ENCODE results near the gene EXOC3L2.

EXOC3L2 gene

GRCh38 chr19:45179072-45179891 lies 65.9 kb downstream of the EXOC3L2 start:
- no peak for DNase-seq

- peak; percentile 98 to 100 (median 99) for DNase-seq
These were observed 66.7 kb downstream of the EXOC3L2 start, which contains the start of gene BLOC1S3 for GRCh38 chr19:45178262-45179071. BLOC1S3 (plus strand) TSS chr19:45178784; CDS start chr19:45179297, 513 bp downstream.

DNA sequence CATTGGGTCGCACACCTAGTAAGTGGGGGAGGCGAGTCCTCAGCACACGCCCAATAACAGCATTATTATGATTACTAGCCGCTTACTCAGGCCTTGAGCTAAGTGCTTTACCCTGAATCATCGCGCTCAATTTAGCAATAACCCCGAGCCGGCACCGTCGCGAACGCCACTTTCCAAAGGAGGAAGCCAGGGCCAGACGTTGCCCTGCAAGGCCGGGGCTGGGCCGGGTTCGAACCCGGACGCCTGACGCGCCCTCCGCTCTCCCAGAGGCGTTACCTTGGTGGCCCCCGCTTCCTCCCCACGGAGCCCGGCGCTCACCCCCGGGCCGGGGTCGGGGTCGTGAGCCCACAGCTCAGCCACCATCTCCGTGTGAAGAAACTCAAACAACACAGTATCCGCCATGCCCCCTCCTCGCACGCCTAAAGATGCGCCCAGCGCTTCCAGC lies 67.4 kb downstream of the EXOC3L2 start, which contains the start of gene TRAPPC6A:
Gene TRAPPC6A, minus strand, starts transcription at position 421 of the 445 bp plus-strand sequence. Its CDS starts 19 bp downstream, at position 402.
- DNase-seq = peak in 1 of 4 experiments; percentile 55

- no peak for DNase-seq
These were observed 69.5 kb downstream of the EXOC3L2 start for GRCh38 chr19:45175515-45176345.

- no peak for DNase-seq
These were observed 71.4 kb downstream of the EXOC3L2 start for GRCh38 chr19:45173816-45174215.

DNA sequence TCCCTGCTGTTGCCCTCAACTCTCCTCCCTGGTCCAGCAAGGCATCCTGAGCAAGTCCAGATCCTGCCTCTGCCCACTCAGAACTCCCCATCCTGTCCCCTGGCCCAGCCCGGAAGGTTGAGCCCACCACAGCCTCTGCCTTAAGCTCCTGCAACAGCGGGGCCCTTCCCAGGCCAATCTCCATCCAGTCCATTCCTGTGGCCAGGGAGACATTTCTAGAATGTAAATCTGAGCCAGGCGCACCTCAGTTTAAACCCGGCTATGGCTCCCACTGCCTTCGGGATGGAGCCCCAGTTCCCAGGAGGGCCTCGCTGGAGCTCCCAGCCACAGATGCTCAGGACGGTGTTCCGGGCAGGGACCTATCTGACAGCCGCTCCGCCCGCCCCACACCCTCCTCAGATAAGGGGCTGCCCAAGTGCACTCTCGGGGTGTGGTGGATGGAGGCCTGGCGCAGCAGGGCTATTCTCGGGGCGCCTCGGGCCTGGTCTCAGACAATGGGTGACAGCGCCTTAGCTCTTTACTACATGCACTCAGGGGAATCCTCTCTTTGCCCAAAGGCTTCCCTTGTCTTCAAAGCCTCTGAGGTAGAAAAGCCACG lies 72.5 kb downstream of the EXOC3L2 start:
- no peak for DNase-seq

GRCh38 chr19:45172173-45172572 lies 73.0 kb downstream of the EXOC3L2 start:
- peak in 1 of 4 experiments; percentile 24 for DNase-seq

DNA sequence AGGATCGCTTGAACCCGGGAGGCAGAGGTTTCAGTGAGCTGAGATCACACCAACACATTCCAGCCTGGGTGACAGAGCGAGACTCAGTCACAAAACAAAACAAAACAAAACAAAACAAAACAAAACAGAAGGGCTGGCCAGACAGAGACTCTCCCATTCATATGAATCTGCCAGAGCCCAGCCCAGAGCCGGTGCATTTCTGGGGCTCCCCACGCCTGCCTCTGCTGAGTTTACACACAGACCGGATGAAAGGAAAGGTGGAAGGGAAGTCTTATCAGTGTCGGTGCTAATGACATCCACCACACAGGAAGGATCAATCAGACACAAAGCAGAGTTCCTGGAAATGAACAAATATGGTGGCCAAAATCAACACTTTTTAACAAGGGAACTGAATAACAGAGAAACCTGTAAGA lies 74.0 kb downstream of the EXOC3L2 start:
- DNase-seq = peak in 1 of 4 experiments; percentile 19

DNA sequence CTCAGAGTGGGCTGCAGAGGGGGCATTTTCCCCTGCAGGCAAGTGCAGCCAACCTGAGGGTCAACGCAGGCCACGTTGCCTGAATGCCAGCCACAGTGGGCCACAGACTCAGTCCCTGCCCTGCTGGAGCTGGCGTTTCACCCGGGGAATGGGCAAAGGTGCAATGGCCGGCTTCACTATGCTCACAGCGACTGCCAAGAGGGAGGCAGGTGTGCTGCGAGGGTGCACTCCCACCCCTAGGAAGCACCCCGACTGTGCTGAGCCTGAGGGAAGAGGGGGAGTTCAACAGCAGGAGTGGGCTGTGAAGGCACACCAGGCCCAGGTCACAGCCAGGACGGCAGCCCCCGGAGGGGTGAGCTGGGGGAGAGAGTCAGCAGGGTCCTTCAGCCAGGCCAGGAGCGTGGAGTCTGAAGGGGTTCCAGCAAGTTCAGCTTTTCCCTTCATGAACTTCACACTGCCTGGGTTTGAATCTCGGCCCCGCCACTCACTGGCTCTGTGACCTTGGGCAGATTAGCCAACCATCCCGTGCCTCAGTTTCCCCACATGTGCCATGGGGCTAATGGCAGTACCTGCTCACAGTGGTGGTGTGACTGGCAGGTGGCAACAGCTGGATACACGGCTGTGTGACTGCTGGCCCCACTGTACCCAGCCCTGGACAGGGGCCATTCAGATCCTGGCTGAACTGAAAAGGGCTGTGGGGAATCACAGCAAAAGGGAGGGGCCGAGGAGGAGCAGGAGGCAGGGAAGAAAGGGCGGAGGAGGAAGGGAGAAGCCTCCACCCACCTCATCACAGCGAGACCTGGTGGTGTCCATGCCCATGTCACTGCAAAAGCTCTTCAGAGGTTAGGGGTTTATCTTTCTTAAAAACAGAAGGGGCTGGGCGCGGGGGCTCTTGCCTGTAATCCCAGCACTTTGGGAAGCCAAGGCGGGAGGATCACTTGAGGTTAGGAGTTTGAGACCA lies 74.8 kb downstream of the EXOC3L2 start:
- DNase-seq = no peak

- no peak for DNase-seq
These were observed 75.6 kb downstream of the EXOC3L2 start for GRCh38 chr19:45169602-45170001.

GRCh38 chr19:45168767-45169351 lies 76.3 kb downstream of the EXOC3L2 start:
- no peak for DNase-seq

DNA sequence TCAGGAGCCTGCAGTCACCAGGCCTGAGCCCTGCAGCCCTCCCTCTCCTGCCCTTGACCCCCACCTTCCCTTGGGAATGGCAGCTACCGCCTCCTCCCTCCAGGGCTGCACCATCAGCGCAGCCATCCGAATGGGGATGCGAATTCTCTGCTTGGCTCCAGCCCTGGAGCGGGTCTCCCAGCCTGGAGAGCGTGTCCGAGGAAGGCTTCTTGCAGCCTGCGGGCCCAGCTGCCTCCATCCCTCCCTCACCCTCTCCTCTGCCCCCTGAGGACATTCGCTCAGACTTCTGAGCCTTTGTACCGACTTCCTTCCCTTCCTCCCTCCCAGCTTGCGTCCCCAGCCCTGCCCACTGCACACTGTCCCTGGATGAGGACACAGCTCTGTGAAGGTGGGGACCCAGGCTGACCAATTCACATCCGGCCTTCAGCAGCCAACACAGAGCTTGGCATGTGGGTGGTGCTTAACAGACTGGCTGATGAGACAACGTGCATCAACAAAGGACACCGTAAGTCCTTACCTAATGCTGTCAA lies 78.4 kb downstream of the EXOC3L2 start:
- no peak for DNase-seq

GRCh38 chr19:45164577-45165335 lies 80.5 kb downstream of the EXOC3L2 start:
- no peak for DNase-seq

DNA sequence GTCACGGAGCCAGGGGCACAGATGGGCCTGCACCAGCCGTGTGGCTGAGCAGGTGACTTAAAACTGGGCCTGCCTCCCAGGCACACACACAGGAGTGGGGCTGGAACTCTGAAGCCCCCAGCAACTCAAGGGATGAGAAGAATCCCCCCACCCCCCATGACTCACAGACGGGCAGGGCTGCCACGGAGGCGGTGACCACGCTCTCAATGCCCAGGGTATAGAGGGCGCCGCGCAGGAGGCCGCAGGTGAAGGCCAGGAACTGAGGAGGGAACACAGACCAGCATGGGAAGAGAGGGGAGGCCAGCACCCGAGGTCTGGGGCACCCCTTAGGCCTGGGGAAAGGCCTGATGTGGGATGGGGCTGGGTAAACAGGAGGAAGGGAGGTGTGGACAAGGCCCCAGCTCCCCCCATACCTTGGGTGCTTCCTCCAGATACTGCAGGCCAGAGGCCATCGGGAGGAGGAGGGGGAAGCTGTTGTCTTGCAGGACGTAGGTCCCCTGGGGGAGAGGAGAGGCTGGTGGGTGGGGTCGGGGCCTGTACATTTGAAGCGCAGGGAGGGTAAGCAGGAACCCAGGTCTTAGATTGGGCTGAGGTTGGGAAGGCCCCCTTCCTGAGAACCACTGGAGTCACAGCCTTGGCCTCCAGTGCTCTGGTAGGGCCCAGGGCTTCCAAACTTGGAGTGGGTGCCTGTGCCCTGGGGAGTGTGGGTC lies 81.3 kb downstream of the EXOC3L2 start:
- DNase-seq = no peak

- DNase-seq = no peak
These were observed 82.1 kb downstream of the EXOC3L2 start for GRCh38 chr19:45163156-45163555.

GRCh38 chr19:45162608-45163143 lies 82.5 kb downstream of the EXOC3L2 start:
- DNase-seq = no peak
